Activated CD4-positive, alpha-beta memory T cell treated with anti-CD3 and anti-CD28 coated beads for 36 hours (primary cell): Measurements from ENCODE around the gene FLYWCH2. TPM values are rescaled to one million over a fixed set of nuclear protein-coding genes. Genes with fewer than 3 reads are reported as not detected.

Source experiments
- CTCF ChIA-PET: fragments of 350-600 bp; sonication (Branson Sonifier 250); formaldehyde crosslinking; loops from one replicate; lab custom pipeline; 2021; ENCODE audit warnings: antibody characterized with exemption, inconsistent platforms; lab: Charles Lee
- POLR2A ChIA-PET: fragments of 350-600 bp; sonication (Branson Sonifier 250); formaldehyde crosslinking; loops from one replicate; lab custom pipeline; 2021; ENCODE audit warnings: antibody characterized with exemption; lab: Charles Lee
- DNase-seq: peaks from one replicate; pipeline ENCODE4 v3.0.0-alpha.2; 2020
- H3K27ac Mint-ChIP-seq: one replicate; pipeline ENCODE4 v1.8.0; 2021; ENCODE audit warnings: mixed read lengths
- H3K27me3 Mint-ChIP-seq: one replicate; pipeline ENCODE4 v1.8.0; 2021; ENCODE audit warnings: mixed read lengths
- H3K36me3 Mint-ChIP-seq: one replicate; pipeline ENCODE4 v1.8.0; 2021; ENCODE audit warnings: mixed read lengths
- H3K4me1 Mint-ChIP-seq: one replicate; pipeline ENCODE4 v1.8.0; 2021; ENCODE audit warnings: low read depth, mixed read lengths
- H3K4me3 Mint-ChIP-seq: one replicate; pipeline ENCODE4 v1.8.0; 2021; ENCODE audit warnings: mild to moderate bottlenecking, mixed read lengths
- H3K9me3 Mint-ChIP-seq: one replicate; pipeline ENCODE4 v1.8.0; 2021; ENCODE audit warnings: mixed read lengths
- intact Hi-C: fragments of 100-400 bp; cut with micrococcal nuclease; formaldehyde crosslinking; loops from one replicate; pipeline ENCODE4 v1.15.1; 2023
- total RNA-seq, 2 experiments: library from RNA; stranded (reverse); gene quantifications; one replicate each; pipeline ENCODE4 v1.2.3, GENCODE V29; 2021

FLYWCH2 gene
- total RNA-seq, 2 experiments from 2014 or later, result 19.1 to 19.4 TPM

DNA sequence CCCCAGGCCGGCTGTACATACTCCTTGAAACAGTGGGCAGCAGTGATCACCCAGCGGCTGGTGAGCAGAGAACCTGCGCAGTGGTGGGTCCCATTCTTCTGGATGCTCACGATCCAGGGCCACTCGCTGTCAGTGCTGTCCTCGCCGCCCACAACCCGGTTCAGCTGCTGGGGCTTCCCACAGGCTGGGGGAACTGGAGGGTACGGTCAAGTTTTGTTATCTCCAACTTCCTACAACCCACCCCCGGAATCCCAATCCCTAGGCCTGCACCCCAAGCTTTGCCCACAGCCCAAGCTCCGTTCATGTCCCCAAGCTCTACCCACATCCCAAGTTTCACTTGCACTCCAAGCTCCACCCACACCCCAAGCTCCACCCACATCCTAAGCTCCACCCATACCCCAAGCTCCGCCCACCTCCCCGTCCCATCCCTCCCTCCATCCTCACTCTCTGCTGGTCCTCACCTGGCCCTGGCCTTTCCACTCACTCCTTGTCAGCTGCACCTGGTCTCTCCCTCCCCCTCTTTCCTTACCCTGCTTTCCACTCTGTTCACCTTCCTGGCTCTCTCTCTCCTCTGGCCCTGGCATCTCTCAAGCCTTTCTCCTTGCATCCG, 26.8 kb upstream of the FLYWCH2 start:
- H3K27me3 Mint-ChIP-seq, result peaks cover 7% of the 10 kb centered on the region
- peak; percentile 49 for DNase-seq
- POLR2A ChIA-PET, result interaction anchor here (0.9 kb wide), 1 partner anchor 145 kb away, joined by 3 read pairs; no protein-coding TSS in a partner anchor
- peaks cover 5% of the 10 kb centered on the region for H3K4me1 Mint-ChIP-seq
- CTCF ChIA-PET, result interaction anchor here (3.5 to 4.6 kb wide), 2 partner anchors 12 to 17 kb away, joined by 16 to 34 read pairs; no protein-coding TSS in a partner anchor
- H3K9me3 Mint-ChIP-seq, result peaks cover 15% of the 10 kb centered on the region
- peaks cover 4% of the 10 kb centered on the region for H3K36me3 Mint-ChIP-seq
- intact Hi-C loops, result no loop called here
- no peak overlapping the region for H3K4me3 Mint-ChIP-seq
- no peak overlapping the region for H3K27ac Mint-ChIP-seq

DNA sequence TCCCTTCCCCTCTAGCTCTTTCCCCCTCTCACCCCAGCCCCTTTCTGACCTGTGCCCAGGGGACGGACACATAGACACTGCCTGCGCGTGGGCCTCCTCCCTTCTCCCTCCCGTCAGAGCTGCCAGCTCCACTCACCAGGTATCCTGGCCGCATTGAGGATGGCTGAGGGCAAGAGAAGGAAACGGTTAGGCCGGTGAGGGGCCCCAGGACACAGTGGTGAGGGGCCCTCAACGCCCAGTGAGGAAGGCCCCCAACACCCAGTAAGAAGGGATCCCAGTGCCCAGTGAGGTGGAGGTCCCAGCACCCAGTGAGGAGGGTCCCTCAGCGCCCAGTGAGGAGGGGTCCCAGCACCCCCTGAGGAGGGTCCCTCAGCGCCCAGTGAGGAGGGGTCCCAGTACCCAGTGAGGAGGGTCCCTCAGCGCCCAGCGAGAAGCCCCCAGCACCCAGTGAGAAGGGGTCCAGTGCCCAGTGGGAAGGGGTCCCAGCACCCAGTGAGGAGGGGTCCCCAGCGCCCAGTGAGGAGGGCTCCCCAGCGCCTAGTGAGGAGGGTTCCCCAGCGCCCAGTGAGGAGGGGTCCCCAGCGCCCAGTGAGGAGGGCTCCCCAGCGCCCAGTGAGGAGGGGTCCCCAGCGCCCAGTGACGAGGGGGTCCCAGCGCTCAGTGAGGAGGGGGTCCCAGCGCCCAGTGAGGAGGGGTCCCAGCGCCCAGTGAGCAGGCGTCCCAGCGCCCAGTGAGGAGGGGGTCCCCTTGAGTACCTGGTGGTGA, 26.1 kb upstream of the FLYWCH2 start:
- no peak overlapping the region for H3K4me3 Mint-ChIP-seq
- H3K9me3 Mint-ChIP-seq, result peaks cover 18% of the 10 kb centered on the region
- ChIA-PET CTCF (interaction anchor here (3.5 to 4.6 kb wide), 2 partner anchors 11 to 18 kb away, joined by 16 to 34 read pairs; no protein-coding TSS in a partner anchor), POLR2A (interaction anchor here (0.9 kb wide), 1 partner anchor 146 kb away, joined by 3 read pairs; no protein-coding TSS in a partner anchor)
- H3K27me3 Mint-ChIP-seq, result peaks cover 11% of the 10 kb centered on the region
- H3K4me1 Mint-ChIP-seq, result peaks cover 5% of the 10 kb centered on the region
- no peak overlapping the region for H3K27ac Mint-ChIP-seq
- peaks cover 4% of the 10 kb centered on the region for H3K36me3 Mint-ChIP-seq
- intact Hi-C loops, result no loop called here
- no peak for DNase-seq

DNA sequence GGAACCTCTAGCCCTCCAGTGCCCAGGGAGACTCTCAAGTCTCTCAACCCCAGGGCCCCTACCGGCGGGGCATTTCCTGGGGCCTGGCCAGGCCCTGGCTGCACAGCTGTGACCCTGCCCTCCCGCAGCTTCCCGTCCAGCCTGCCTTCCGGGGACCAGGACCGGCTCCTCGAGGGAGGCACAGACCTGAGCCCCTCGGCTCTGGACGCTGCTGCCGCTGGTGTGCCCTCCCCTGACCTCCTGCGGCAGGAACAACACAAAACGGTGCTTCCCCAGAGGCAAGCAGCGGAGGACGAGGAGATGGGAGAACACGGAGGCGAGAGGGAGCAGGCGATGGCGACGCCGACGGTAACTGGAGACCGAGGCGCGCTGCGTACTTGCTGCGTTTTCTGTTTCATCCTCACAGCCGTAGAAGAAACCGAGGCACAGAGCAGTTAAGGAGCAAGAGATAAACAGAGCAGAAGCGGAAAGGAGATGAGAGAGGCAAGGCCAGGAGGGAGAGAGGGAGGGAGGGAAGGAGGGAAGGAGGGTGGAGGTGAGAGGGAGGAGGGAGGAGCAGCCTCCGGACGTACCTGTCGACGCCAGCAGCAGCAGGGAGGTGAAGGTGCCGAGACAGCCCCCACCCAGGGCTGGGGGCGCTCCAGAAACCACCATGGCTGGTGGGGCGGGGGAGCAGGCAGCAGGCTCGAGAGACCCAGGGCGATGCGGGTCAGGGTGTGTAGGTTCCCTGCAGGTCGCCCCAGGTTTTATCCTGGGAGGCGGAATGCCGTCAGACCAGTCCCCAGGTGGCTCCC, 25.4 kb upstream of the FLYWCH2 start, which contains the start of gene PRSS22:
PRSS22 (minus strand) TSS at position 720 of the 794 bp plus-strand sequence; CDS start at position 654, 66 bp downstream.
- intact Hi-C loops, result no loop called here
- DNase-seq, result peak; percentile 21
- peaks cover 18% of the 10 kb centered on the region for H3K9me3 Mint-ChIP-seq
- H3K27me3 Mint-ChIP-seq, result peaks cover 11% of the 10 kb centered on the region
- peak within 1 kb of the TSS; percentile 70 for H3K4me3 Mint-ChIP-seq
- ChIA-PET POLR2A (no interaction called here), CTCF (no interaction called here)
- peaks cover 5% of the 10 kb centered on the region for H3K4me1 Mint-ChIP-seq
- H3K27ac Mint-ChIP-seq, result no peak within 1 kb of the TSS
- H3K36me3 Mint-ChIP-seq, result peaks cover 4% of the 10 kb centered on the region

DNA sequence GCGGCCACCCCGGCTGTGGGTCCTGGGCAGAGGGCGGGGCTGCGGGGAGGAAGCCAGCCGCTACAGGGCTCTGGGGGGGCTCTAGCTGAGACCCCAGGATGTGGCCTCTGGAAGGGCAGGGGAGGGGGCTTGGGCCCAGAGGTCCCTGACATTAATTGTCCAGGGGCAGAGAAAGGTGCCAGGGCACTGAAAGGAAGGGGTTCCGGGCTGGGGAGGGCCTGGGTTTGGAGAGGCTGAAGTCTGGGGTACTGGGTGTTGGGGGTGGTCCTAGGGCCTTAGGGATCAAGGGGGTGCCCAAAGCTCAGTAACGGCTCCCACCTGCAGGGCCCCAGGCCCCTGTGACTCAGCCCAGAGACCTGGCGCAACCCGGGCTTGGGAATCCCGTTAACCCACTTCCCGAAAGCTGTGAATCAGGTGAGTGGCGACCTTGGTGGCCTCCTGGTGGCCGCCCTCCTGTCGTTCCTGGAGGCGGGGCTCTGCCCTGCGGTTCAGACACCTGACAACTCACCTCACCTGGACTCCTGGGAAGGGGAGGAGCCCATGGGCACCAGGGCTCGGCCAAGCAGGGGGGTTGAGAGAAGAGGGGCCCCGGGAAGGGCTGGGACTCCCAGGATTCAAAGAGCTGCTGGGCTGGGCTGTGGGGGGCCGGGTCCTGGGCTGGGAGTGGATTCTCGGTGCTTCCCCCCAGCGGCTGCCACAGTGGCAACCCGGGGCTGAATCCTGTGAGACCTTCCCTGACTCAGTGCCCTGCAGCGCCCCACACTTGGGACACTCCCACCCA, 24.6 kb upstream of the FLYWCH2 start:
- intact Hi-C loops, result no loop called here
- DNase-seq, result peak; percentile 27
- Mint-ChIP-seq H3K9me3 (peaks cover 18% of the 10 kb centered on the region), H3K4me3 (no peak overlapping the region), H3K36me3 (peaks cover 4% of the 10 kb centered on the region), H3K27ac (no peak overlapping the region), H3K27me3 (peaks cover 11% of the 10 kb centered on the region), H3K4me1 (peaks cover 5% of the 10 kb centered on the region)
- POLR2A ChIA-PET, result no interaction called here
- CTCF ChIA-PET, result interaction anchor here (0.6 kb wide), 1 partner anchor 145 kb away, joined by 4 read pairs; no protein-coding TSS in a partner anchor

DNA sequence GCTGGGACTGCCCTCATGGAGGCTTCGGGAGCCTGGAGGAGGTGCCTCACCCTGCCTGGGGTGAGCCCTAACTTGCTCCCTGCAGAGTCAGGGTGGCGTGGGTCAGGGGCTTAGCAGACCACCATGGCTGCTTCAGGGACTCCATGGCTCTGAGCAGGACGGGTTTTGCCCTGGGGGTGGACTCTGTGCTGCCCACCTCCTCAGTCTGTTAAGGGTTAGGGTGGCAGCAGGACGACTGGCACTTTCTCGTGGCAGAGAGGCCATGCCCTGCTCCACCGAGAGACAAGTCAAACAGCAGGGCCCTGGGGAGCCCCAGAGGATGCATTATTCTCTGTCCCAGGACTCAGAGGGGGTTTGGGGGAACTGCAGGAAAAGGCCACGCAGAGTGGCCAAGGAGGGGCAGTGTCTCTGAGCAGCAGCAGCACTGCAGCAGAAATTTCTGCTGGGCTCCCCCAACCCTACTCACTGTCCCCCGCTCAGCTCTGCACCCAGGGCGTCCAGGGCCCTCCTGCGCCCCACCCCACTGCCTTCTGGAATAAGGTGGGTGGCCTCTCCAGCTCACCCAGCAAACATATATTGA, 23.2 kb upstream of the FLYWCH2 start:
- peaks cover 9% of the 10 kb centered on the region for H3K9me3 Mint-ChIP-seq
- ChIA-PET CTCF (no interaction called here), POLR2A (no interaction called here)
- no peak for DNase-seq
- intact Hi-C loops, result loop anchor here (10.0 kb wide), 1 partner anchor 195 kb away; no protein-coding TSS in a partner anchor
- H3K4me3 Mint-ChIP-seq, result no peak overlapping the region
- H3K27ac Mint-ChIP-seq, result no peak overlapping the region
- H3K4me1 Mint-ChIP-seq, result peaks cover 5% of the 10 kb centered on the region
- peaks cover 11% of the 10 kb centered on the region for H3K27me3 Mint-ChIP-seq
- peaks cover under 1% of the 10 kb centered on the region for H3K36me3 Mint-ChIP-seq

DNA sequence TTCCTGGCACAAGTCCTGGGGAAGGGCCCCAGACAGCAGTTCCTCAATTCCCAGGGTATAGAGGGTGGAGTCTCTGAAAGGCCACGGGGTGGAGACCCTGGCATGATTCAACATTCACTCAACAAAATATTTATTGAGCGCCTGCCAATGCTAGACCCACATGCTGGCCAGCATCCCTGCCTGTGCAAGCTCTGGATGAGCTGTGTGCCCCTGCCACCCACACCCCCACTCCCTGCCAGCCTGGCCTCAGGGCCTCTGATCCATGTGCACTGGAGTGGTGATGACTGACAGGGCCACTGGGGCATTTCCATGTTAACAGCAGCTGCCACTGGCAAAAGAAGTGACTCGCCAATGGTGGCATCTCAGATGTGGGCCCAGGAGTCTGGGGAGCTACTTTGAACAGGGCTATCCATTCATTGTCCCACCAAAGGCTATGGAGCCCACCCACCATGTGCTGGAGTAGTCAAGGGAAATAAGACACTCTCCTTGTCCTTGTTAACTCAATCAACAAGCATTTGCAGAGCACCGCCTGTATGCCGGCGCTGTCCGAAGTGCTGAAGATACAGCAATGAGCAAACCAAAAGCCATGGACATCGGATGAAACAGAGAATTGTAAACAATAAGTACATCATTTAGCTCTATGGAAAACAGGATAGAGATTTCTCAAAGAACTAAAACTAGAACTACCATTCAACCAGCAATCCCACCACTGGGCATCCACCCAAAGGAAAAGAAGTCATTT, 22.0 kb upstream of the FLYWCH2 start:
- peak; percentile 46 for DNase-seq
- H3K4me1 Mint-ChIP-seq, result peaks cover 5% of the 10 kb centered on the region
- POLR2A ChIA-PET, result no interaction called here
- H3K4me3 Mint-ChIP-seq, result no peak overlapping the region
- peaks cover 8% of the 10 kb centered on the region for H3K9me3 Mint-ChIP-seq
- CTCF ChIA-PET, result interaction anchor here (1.3 kb wide), 1 partner anchor 22 kb away, joined by 3 read pairs; no protein-coding TSS in a partner anchor
- H3K27me3 Mint-ChIP-seq, result peaks cover 11% of the 10 kb centered on the region
- H3K27ac Mint-ChIP-seq, result no peak overlapping the region
- no peaks in the 10 kb centered on the region for H3K36me3 Mint-ChIP-seq
- intact Hi-C loops, result loop anchor here (10.0 kb wide), 1 partner anchor 196 kb away; no protein-coding TSS in a partner anchor

DNA sequence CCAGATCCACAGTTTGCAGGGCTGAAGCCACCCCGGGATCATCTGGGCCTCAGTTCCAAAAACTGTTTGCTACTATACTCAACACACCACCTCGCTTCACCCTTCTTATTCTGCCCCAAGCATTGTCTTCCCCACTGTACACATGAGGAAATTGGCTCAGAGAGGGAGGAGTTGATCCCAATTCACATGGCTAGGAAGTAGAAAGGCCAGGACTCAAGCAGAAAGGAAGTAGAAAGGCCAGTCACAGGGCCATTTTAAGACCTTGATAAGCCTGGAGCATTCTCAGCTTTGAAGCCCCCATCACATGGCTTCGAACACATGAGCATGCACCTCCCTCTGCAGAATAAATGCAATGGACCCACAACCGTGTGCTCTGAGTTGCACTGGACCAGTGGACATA, 17.4 kb upstream of the FLYWCH2 start:
- POLR2A ChIA-PET, result interaction anchor here (1.1 kb wide), 1 partner anchor 24 kb away, joined by 3 read pairs; no protein-coding TSS in a partner anchor
- no peak overlapping the region for H3K4me3 Mint-ChIP-seq
- CTCF ChIA-PET, result interaction anchor here (1.6 to 4.0 kb wide), 2 partner anchors 12 to 27 kb away, joined by 6 to 21 read pairs; no protein-coding TSS in a partner anchor
- no peaks in the 10 kb centered on the region for H3K36me3 Mint-ChIP-seq
- H3K27ac Mint-ChIP-seq, result no peak overlapping the region
- peaks cover 12% of the 10 kb centered on the region for H3K4me1 Mint-ChIP-seq
- intact Hi-C loops, result loop anchor here (5.0 to 10.0 kb wide), 3 partner anchors 47 to 201 kb away; partner anchors contain the start of genes ELOB and FLYWCH1
- H3K9me3 Mint-ChIP-seq, result peaks cover 5% of the 10 kb centered on the region
- peaks cover 5% of the 10 kb centered on the region for H3K27me3 Mint-ChIP-seq
- no peak for DNase-seq

DNA sequence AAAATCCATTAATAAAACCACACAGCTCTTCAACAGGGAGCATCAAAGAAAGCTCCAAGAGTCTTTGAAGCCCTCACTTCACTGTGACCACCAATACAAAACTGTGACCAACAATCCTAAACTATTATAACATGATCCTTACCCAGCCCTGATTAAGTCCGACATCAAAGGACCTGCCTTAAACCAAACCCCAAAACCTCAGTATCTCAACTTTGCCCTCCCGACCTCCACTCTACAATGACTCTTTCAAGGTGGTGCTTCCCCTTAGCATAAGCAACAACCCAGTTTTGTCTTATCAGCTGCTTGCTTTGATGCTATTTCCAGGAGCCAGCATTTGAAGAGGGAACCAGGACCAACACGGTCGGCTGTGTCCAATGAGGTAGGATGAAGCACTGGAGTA, 16.6 kb upstream of the FLYWCH2 start:
- DNase-seq, result no peak
- Mint-ChIP-seq H3K27ac (peak overlapping the region; percentile 6), H3K4me3 (no peak overlapping the region), H3K27me3 (peaks cover 2% of the 10 kb centered on the region), H3K4me1 (peaks cover 12% of the 10 kb centered on the region), H3K9me3 (peaks cover under 1% of the 10 kb centered on the region), H3K36me3 (no peaks in the 10 kb centered on the region)
- ChIA-PET POLR2A (interaction anchor here (1.1 kb wide), 1 partner anchor 24 kb away, joined by 3 read pairs; no protein-coding TSS in a partner anchor), CTCF (interaction anchor here (1.6 to 4.0 kb wide), 2 partner anchors 12 to 27 kb away, joined by 6 to 21 read pairs; no protein-coding TSS in a partner anchor)
- intact Hi-C loops, result loop anchor here (5.0 to 10.0 kb wide), 3 partner anchors 46 to 202 kb away; partner anchors contain the start of genes ELOB and FLYWCH1

DNA sequence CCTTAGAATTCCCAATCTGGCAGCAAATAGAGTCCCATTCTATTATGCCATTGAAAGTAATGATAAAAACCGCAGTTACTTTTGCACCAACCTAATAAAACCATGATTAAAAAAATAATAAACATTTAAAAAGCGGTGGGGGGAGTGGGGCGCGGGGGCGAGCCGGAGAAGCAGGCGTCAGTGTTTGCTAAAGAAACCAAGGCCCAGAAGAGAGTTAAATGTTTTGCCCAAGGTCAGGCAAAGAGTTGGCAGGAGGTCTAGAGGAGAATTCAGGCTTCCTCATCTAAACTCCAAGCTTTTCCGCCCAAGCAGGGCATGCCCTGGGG, 15.4 kb upstream of the FLYWCH2 start:
- ChIA-PET CTCF (interaction anchor here (0.7 to 2.3 kb wide), 25 partner anchors 12 to 186 kb away, joined by 3 to 60 read pairs (median 6); partner anchors contain the start of genes ELOB, FLYWCH2, KCTD5 and PRSS27), POLR2A (interaction anchor here (0.6 to 2.0 kb wide), 8 partner anchors 15 to 204 kb away, joined by 3 to 19 read pairs (median 4); partner anchors contain the start of genes FLYWCH2, KCTD5 and SRRM2)
- peak overlapping the region; percentile 90 for H3K27ac Mint-ChIP-seq

More for the DNA sequence above, 15.4 kb upstream of the FLYWCH2 start:
- Mint-ChIP-seq H3K36me3 (no peaks in the 10 kb centered on the region), H3K9me3 (no peaks in the 10 kb centered on the region), H3K4me3 (peak overlapping the region; percentile 91), H3K4me1 (peaks cover 12% of the 10 kb centered on the region), H3K27me3 (no peaks in the 10 kb centered on the region)
- intact Hi-C loops, result loop anchor here (5.0 to 10.0 kb wide), 3 partner anchors 45 to 203 kb away; partner anchors contain the start of genes ELOB and FLYWCH1
- no peak for DNase-seq
